IMR-90 (cell line): ENCODE measurements around the gene DUT. TPM values are rescaled to one million over a fixed set of nuclear protein-coding genes. Genes with fewer than 3 reads are reported as not detected.
A peak's percentile ranks its signal among the peaks of the same experiment; 100 is the strongest.

Experiments used
- ATAC-seq: fragments of 200-7000 bp; cut with Tn5 transposase; 2 replicates; pipeline ENCODE4 v1.9.1; 2020; ENCODE audit warnings: low read depth, mild to moderate bottlenecking, moderate library complexity
- BruUV-seq: library from RNA; stranded (reverse); fragments of 400-500 nt; replicated peaks from 2 replicates; lab custom pipeline; 2021; lab: Mats Ljungman, UMichigan
- CTCF ChIA-PET: fragments of 300-600 bp; formaldehyde crosslinking; extraction: SDS; loops from one replicate; lab custom pipeline; 2021; ENCODE audit warnings: antibody characterized with exemption; lab: Yijun Ruan, JAX
- POLR2A ChIA-PET: fragments of 300-600 bp; sonication (Branson Sonifier 250); formaldehyde crosslinking; loops from one replicate; lab custom pipeline; 2022; ENCODE audit warnings: antibody characterized with exemption; ENCODE audit not compliant: unreplicated experiment; lab: Charles Lee
- DNase-seq: peaks from one replicate; pipeline ENCODE4 v3.0.0; 2013
- H2AFZ ChIP-seq: replicated peaks from 2 replicates; pipeline ENCODE3; 2013; ENCODE audit warnings: low read length, mild to moderate bottlenecking; ENCODE audit not compliant: poor library complexity
- H2AK5ac ChIP-seq: 2 replicates; pipeline ENCODE4 v1.6.1; 2013; ENCODE audit warnings: low read depth, low read length, inconsistent platforms
- H2AK9ac ChIP-seq: replicated peaks from 2 replicates; pipeline ENCODE3; 2013; ENCODE audit warnings: mild to moderate bottlenecking, low read depth, low read length, moderate library complexity; ENCODE audit not compliant: poor library complexity
- H2BK120ac ChIP-seq: 2 replicates; pipeline ENCODE4 v1.6.1; 2013; ENCODE audit warnings: low read depth, low read length, inconsistent platforms
- H2BK15ac ChIP-seq: 3 replicates; pipeline ENCODE4 v1.6.1; 2013; ENCODE audit warnings: low read depth, low read length, inconsistent platforms
- H2BK20ac ChIP-seq: 2 replicates; pipeline ENCODE4 v1.6.1; 2013; ENCODE audit warnings: low read depth, mild to moderate bottlenecking, inconsistent platforms, low read length, moderate library complexity
- H2BK5ac ChIP-seq: 2 replicates; pipeline ENCODE4 v1.6.1; 2013; ENCODE audit warnings: mild to moderate bottlenecking, low read depth, low read length, inconsistent platforms; ENCODE audit not compliant: poor library complexity, severe bottlenecking
- H3K14ac ChIP-seq: replicated peaks from 2 replicates; pipeline ENCODE4 v1.6.1; 2013; ENCODE audit warnings: low read depth, low read length, inconsistent platforms
- H3K18ac ChIP-seq: 2 replicates; pipeline ENCODE4 v1.6.1; 2013; ENCODE audit warnings: low read depth, low read length, control low read depth
- H3K23ac ChIP-seq: 2 replicates; pipeline ENCODE4 v1.6.1; 2013; ENCODE audit warnings: low read depth, low read length, inconsistent platforms
- H3K27ac ChIP-seq: 2 replicates; pipeline ENCODE4 v1.5.1; 2013; ENCODE audit warnings: mild to moderate bottlenecking, control low read depth, low read length; ENCODE audit not compliant: insufficient read depth
- H3K27me3 ChIP-seq: 2 replicates; pipeline ENCODE4 v1.6.1; 2013; ENCODE audit warnings: low read length; ENCODE audit not compliant: control insufficient read depth, insufficient read depth
- H3K36me3 ChIP-seq: 2 replicates; pipeline ENCODE4 v1.6.1; 2013; ENCODE audit warnings: low read length, mixed read lengths; ENCODE audit not compliant: control insufficient read depth, insufficient read depth
- H3K4ac ChIP-seq: 2 replicates; pipeline ENCODE4 v1.6.1; 2013; ENCODE audit warnings: low read depth, low read length, inconsistent platforms
- H3K4me1 ChIP-seq: 2 replicates; pipeline ENCODE4 v1.6.1; 2013; ENCODE audit warnings: low read length, mixed read lengths; ENCODE audit not compliant: control insufficient read depth, insufficient read depth
- H3K4me2 ChIP-seq: 2 replicates; pipeline ENCODE4 v1.6.1; 2013; ENCODE audit warnings: low read depth, mild to moderate bottlenecking, control low read depth, low read length, moderate library complexity
- H3K4me3 ChIP-seq: 2 replicates; pipeline ENCODE4 v1.5.1; 2013; ENCODE audit warnings: low read depth, mild to moderate bottlenecking, control low read depth, low read length, moderate library complexity; ENCODE audit not compliant: insufficient read depth
- H3K56ac ChIP-seq: 2 replicates; pipeline ENCODE4 v1.6.1; 2013; ENCODE audit warnings: low read length, inconsistent platforms; ENCODE audit not compliant: insufficient read depth; ENCODE audit errors: extremely low read depth
- H3K79me1 ChIP-seq, 2 experiments: 2 replicates each; pipeline ENCODE4 v1.6.1; 2013; ENCODE audit warnings: low read length in 2 of 2, inconsistent platforms in 1 of 2, low read depth in 1 of 2
- H3K9ac ChIP-seq: 2 replicates; pipeline ENCODE4 v1.6.1; 2013; ENCODE audit warnings: low read depth, low read length, control low read depth
- H3K9me1 ChIP-seq: 2 replicates; pipeline ENCODE4 v1.6.1; 2013; ENCODE audit warnings: low read length, inconsistent platforms; ENCODE audit not compliant: insufficient read depth
- H3K9me3 ChIP-seq: 2 replicates; pipeline ENCODE4 v1.6.1; 2013; ENCODE audit warnings: low read length; ENCODE audit not compliant: control insufficient read depth, insufficient read depth
- H4K20me1 ChIP-seq: 2 replicates; pipeline ENCODE4 v1.6.1; 2013; ENCODE audit warnings: low read length, inconsistent platforms; ENCODE audit not compliant: insufficient read depth
- H4K5ac ChIP-seq: 2 replicates; pipeline ENCODE4 v1.6.1; 2013; ENCODE audit warnings: mild to moderate bottlenecking, low read depth, low read length, control low read depth
- H4K8ac ChIP-seq, 2 experiments: 2 replicates each; pipeline ENCODE4 v1.6.1; 2013; ENCODE audit warnings: low read depth in 2 of 2, low read length in 2 of 2, control low read depth in 1 of 2, inconsistent platforms in 1 of 2
- H4K91ac ChIP-seq: 2 replicates; pipeline ENCODE4 v1.6.1; 2013; ENCODE audit warnings: low read depth, low read length, inconsistent platforms; ENCODE audit not compliant: insufficient read depth
- BHLHE40 ChIP-seq: fragments of 150-350 bp; IDR thresholded peaks from 2 replicates; pipeline ENCODE4 v1.6.1; 2016; ENCODE audit warnings: mild to moderate bottlenecking, low read depth, low read length
- CEBPB ChIP-seq: IDR thresholded peaks from 2 replicates; pipeline ENCODE4 v1.6.1; 2012; ENCODE audit warnings: low read depth, low read length, improper control_type of control experiment
- FOS ChIP-seq: fragments of 150-350 bp; IDR thresholded peaks from 2 replicates; pipeline ENCODE4 v1.6.1; 2016; ENCODE audit warnings: low read depth, low read length
- MAFK ChIP-seq: IDR thresholded peaks from 2 replicates; pipeline ENCODE4 v1.6.1; 2012; ENCODE audit warnings: low read depth, low read length, improper control_type of control experiment
- MAZ ChIP-seq: IDR thresholded peaks from 2 replicates; pipeline ENCODE4 v1.6.1; 2012; ENCODE audit warnings: low read depth, mild to moderate bottlenecking, low read length, improper control_type of control experiment, moderate library complexity, borderline replicate concordance
- MXI1 ChIP-seq: IDR thresholded peaks from 2 replicates; pipeline ENCODE4 v1.6.1; 2012; ENCODE audit warnings: low read depth, mild to moderate bottlenecking, low read length, moderate library complexity, borderline replicate concordance
- NFE2L2 ChIP-seq: fragments of 150-350 bp; IDR thresholded peaks from 2 replicates; pipeline ENCODE4 v1.6.1; 2016; ENCODE audit warnings: low read depth, mild to moderate bottlenecking, low read length
- POLR2A ChIP-seq: IDR thresholded peaks from 2 replicates; pipeline ENCODE4 v1.6.1; 2012; ENCODE audit warnings: mild to moderate bottlenecking, low read depth, low read length
- RAD21 ChIP-seq: IDR thresholded peaks from 2 replicates; pipeline ENCODE4 v1.6.1; 2012; ENCODE audit warnings: low read length, improper control_type of control experiment
- RFX5 ChIP-seq: IDR thresholded peaks from 2 replicates; pipeline ENCODE4 v1.8.0; 2012; ENCODE audit warnings: low read depth, mild to moderate bottlenecking, low read length, moderate library complexity
- SMC3 ChIP-seq: fragments of 150-350 bp; IDR thresholded peaks from 2 replicates; pipeline ENCODE4 v1.6.1; 2016; ENCODE audit warnings: low read depth, mild to moderate bottlenecking, antibody characterized with exemption, low read length, moderate library complexity
- WGBS, 2 experiments: methylation state at CpG; one replicate each; pipeline versions ENCODE4 v1.1.5 to v1.1.7; 2013; ENCODE audit warnings: missing lambda C conversion rate in 2 of 2; ENCODE audit not compliant: insufficient read length in 1 of 2; ENCODE audit errors: extremely low coverage in 2 of 2; 5-methylcytosine and 5-hydroxymethylcytosine counted together
- dilution Hi-C: fragments of 300-500 bp; cut with HindIII; formaldehyde crosslinking; loops from one replicate; pipeline ENCODE4 v1.14.3; 2018; ENCODE audit warnings: low sequenced_read_pairs; ENCODE audit not compliant: unreplicated experiment
- in situ Hi-C: fragments of 300-500 bp; cut with MboI; formaldehyde crosslinking; loops from 3 replicates; pipeline ENCODE4 v1.14.3; 2019; ENCODE audit warnings: low sequenced_read_pairs, inconsistent platforms, mixed read lengths
- intact Hi-C: fragments of 100-400 bp; cut with micrococcal nuclease; formaldehyde crosslinking; loops from 2 replicates; pipeline ENCODE4 v1.10.0; 2022
- polyA plus RNA-seq, 3 experiments: library from polyadenylated mRNA; depleted of rRNA; stranded (reverse); fragments of >200 nt; gene quantifications; 2 replicates each; pipeline ENCODE4 v1.2.3, GENCODE V29; 2012; ENCODE audit warnings: low replicate concordance in 1 of 3
- total RNA-seq: library from RNA; depleted of rRNA; stranded (reverse); fragments of >200 nt; gene quantifications from 2 replicates; pipeline ENCODE4 v1.2.3, GENCODE V29; 2012
- TF ChIP-seq, protein P1 (sequence below): conservative IDR thresholded peaks from 2 replicates; pipeline ENCODE4 v1.5.1; 2012; ENCODE audit warnings: mild to moderate bottlenecking, low read depth, low read length, improper control_type of control experiment
- TF ChIP-seq, protein P2 (sequence below): fragments of 150-350 bp; IDR thresholded peaks from 2 replicates; pipeline ENCODE4 v1.6.1; 2016; ENCODE audit warnings: low read depth, mild to moderate bottlenecking, low read length, moderate library complexity, borderline replicate concordance

The DUT gene
- total and polyA plus RNA-seq, 2 of the 4 experiments (the other 2 are of a cell fraction): 18.8 to 36.4 TPM

DNA sequence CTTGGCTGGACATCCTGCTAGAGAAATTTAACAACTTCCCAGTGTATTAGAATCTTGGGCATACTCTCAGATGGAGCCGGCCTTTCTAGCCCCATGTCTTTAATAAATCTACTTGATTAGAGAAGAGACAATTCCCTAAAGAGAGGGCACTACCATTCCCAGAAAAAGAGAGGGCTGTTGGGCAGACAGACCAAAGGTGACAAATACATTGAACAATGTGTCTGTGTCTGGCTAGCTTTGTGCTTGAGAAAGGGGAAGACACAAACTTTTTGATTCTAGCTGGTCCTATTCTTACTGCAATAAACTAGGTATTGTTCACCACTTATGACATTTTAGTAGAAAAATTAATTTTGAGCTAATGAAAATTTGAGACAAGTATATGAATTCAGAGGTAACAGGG lies 57.7 kb downstream of the DUT start:
- Histone ChIP-seq H4K8ac (no peak overlapping the region), H4K91ac (no peak overlapping the region), H3K14ac (peak overlapping the region; percentile 27; the same call in 1 of the 2 replicates), H2BK120ac (peak overlapping the region; percentile 27; the same call in 1 of the 2 replicates), H2BK20ac (no peak overlapping the region), H4K5ac (no peak overlapping the region), H2BK5ac (no peak overlapping the region), H3K56ac (no peak overlapping the region), H2AFZ (no peak overlapping the region), H3K79me1 (no peaks in the 10 kb centered on the region), H3K4me1 (peaks cover 22% of the 10 kb centered on the region), H3K27me3 (no peaks in the 10 kb centered on the region), H3K4me3 (no peak overlapping the region), H2BK15ac (no peak overlapping the region; the same call in 2 of the 3 replicates), H3K4ac (no peak overlapping the region), H4K20me1 (no peaks in the 10 kb centered on the region), H3K27ac (no peak overlapping the region), H3K9me3 (no peaks in the 10 kb centered on the region), H3K23ac (0 out of 2 replicates have a peak overlapping the region, but pooled peaks have one; percentile 18), H3K4me2 (no peak overlapping the region), H3K9me1 (peaks cover 18% of the 10 kb centered on the region), H3K36me3 (no peaks in the 10 kb centered on the region), H3K18ac (no peak overlapping the region; the same call in 1 of the 2 replicates), H2AK5ac (no peak overlapping the region), H3K9ac (no peak overlapping the region), H2AK9ac (no peak overlapping the region)
- WGBS, 2 experiments: no CpG with 5 or more reads among the region's 1 CpG
- dilution Hi-C loops (no loop called here), intact Hi-C loops (no loop called here), in situ Hi-C loops (no loop called here)
- CTCF ChIA-PET: no interaction called here
- no TSS peak for BruUV-seq
- POLR2A ChIA-PET: no interaction called here
- no peak for DNase-seq
- TF ChIP-seq MAFK: no peak
- no peak for TF ChIP-seq MXI1
- no peak for TF ChIP-seq RAD21
- TF ChIP-seq, protein P1, sequence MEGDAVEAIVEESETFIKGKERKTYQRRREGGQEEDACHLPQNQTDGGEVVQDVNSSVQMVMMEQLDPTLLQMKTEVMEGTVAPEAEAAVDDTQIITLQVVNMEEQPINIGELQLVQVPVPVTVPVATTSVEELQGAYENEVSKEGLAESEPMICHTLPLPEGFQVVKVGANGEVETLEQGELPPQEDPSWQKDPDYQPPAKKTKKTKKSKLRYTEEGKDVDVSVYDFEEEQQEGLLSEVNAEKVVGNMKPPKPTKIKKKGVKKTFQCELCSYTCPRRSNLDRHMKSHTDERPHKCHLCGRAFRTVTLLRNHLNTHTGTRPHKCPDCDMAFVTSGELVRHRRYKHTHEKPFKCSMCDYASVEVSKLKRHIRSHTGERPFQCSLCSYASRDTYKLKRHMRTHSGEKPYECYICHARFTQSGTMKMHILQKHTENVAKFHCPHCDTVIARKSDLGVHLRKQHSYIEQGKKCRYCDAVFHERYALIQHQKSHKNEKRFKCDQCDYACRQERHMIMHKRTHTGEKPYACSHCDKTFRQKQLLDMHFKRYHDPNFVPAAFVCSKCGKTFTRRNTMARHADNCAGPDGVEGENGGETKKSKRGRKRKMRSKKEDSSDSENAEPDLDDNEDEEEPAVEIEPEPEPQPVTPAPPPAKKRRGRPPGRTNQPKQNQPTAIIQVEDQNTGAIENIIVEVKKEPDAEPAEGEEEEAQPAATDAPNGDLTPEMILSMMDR: no peak
- TF ChIP-seq CEBPB: no peak
- TF ChIP-seq, protein P2, sequence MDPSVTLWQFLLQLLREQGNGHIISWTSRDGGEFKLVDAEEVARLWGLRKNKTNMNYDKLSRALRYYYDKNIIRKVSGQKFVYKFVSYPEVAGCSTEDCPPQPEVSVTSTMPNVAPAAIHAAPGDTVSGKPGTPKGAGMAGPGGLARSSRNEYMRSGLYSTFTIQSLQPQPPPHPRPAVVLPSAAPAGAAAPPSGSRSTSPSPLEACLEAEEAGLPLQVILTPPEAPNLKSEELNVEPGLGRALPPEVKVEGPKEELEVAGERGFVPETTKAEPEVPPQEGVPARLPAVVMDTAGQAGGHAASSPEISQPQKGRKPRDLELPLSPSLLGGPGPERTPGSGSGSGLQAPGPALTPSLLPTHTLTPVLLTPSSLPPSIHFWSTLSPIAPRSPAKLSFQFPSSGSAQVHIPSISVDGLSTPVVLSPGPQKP: no peak
- TF ChIP-seq POLR2A: no peak
- TF ChIP-seq MAZ: no peak
- no peak for TF ChIP-seq BHLHE40
- no peak for TF ChIP-seq SMC3
- TF ChIP-seq FOS: no peak
- no peak for TF ChIP-seq NFE2L2
- TF ChIP-seq RFX5: no peak
- no peak for ATAC-seq
